Trophoblast cell (in vitro differentiated cells and primary cell): ENCODE data around the gene C3orf80.

Source experiments
- DNase-seq, 2 donors: peaks; one replicate each; pipeline ENCODE4 v3.0.0-alpha.2; 2016
- H2AFZ ChIP-seq: 2 replicates; pipeline ENCODE4 v1.6.1; 2013; ENCODE audit warnings: low read length, moderate library complexity, mild to moderate bottlenecking; ENCODE audit not compliant: insufficient read depth, poor library complexity
- H2AK5ac ChIP-seq: 2 replicates; pipeline ENCODE4 v1.6.1; 2013; ENCODE audit warnings: mild to moderate bottlenecking, low read length
- H2BK120ac ChIP-seq: 2 replicates; pipeline ENCODE4 v1.6.1; 2013; ENCODE audit warnings: low read length, mild to moderate bottlenecking, moderate library complexity; ENCODE audit not compliant: insufficient read depth, poor library complexity
- H2BK12ac ChIP-seq: 2 replicates; pipeline ENCODE4 v1.6.1; 2013; ENCODE audit warnings: mild to moderate bottlenecking, low read length, moderate library complexity
- H2BK5ac ChIP-seq: 2 replicates; pipeline ENCODE4 v1.6.1; 2013; ENCODE audit warnings: low read length, low read depth, moderate library complexity, mild to moderate bottlenecking; ENCODE audit not compliant: poor library complexity
- H3K14ac ChIP-seq: 2 replicates; pipeline ENCODE4 v1.6.1; 2013; ENCODE audit warnings: mild to moderate bottlenecking, low read length
- H3K18ac ChIP-seq: 2 replicates; pipeline ENCODE4 v1.6.1; 2013; ENCODE audit warnings: mild to moderate bottlenecking, low read length
- H3K23ac ChIP-seq: 2 replicates; pipeline ENCODE4 v1.6.1; 2013; ENCODE audit warnings: low read length
- H3K27ac ChIP-seq: 2 replicates; pipeline ENCODE4 v1.5.1; 2013; ENCODE audit warnings: low read depth, mild to moderate bottlenecking, inconsistent platforms, low read length, moderate library complexity
- H3K27me3 ChIP-seq: 2 replicates; pipeline ENCODE4 v1.6.1; 2013; ENCODE audit warnings: inconsistent platforms, mild to moderate bottlenecking, low read length, moderate library complexity; ENCODE audit not compliant: insufficient read depth
- H3K36me3 ChIP-seq, 2 experiments: 1 replicate in 1 of 2; 2 replicates in 1 of 2; pipeline ENCODE4 v1.6.1; 2013; ENCODE audit warnings: low read length in 2 of 2, mild to moderate bottlenecking in 2 of 2, moderate library complexity in 1 of 2; ENCODE audit not compliant: insufficient read depth in 2 of 2, control insufficient read depth in 1 of 2
- H3K4ac ChIP-seq: 2 replicates; pipeline ENCODE4 v1.6.1; 2013; ENCODE audit warnings: low read depth, mild to moderate bottlenecking, low read length, moderate library complexity
- H3K4me1 ChIP-seq, 2 experiments: 1 replicate in 1 of 2; 2 replicates in 1 of 2; pipeline ENCODE4 v1.6.1; 2013; ENCODE audit warnings: low read length in 2 of 2, mild to moderate bottlenecking in 2 of 2, moderate library complexity in 1 of 2; ENCODE audit not compliant: insufficient read depth in 2 of 2, control insufficient read depth in 1 of 2
- H3K4me2 ChIP-seq: 2 replicates; pipeline ENCODE4 v1.6.1; 2013; ENCODE audit warnings: inconsistent platforms, mild to moderate bottlenecking, low read length, moderate library complexity
- H3K4me3 ChIP-seq: 2 replicates; pipeline ENCODE4 v1.5.1; 2013; ENCODE audit warnings: mild to moderate bottlenecking, low read depth, low read length, inconsistent platforms
- H3K79me1 ChIP-seq: one replicate; pipeline ENCODE4 v1.6.1; 2013; ENCODE audit warnings: low read length
- H3K79me2 ChIP-seq: 2 replicates; pipeline ENCODE4 v1.6.1; 2013; ENCODE audit warnings: low read length, mild to moderate bottlenecking; ENCODE audit not compliant: control insufficient read depth, insufficient read depth, poor library complexity
- H3K9ac ChIP-seq: 2 replicates; pipeline ENCODE4 v1.6.1; 2013; ENCODE audit warnings: mild to moderate bottlenecking, low read length
- H3K9me3 ChIP-seq: 2 replicates; pipeline ENCODE4 v1.6.1; 2013; ENCODE audit warnings: low read depth, mild to moderate bottlenecking, control low read depth, inconsistent platforms, low read length; ENCODE audit not compliant: insufficient read depth
- H4K12ac ChIP-seq: 2 replicates; pipeline ENCODE4 v1.6.1; 2013; ENCODE audit warnings: low read depth, mild to moderate bottlenecking, low read length, moderate library complexity
- H4K8ac ChIP-seq: 2 replicates; pipeline ENCODE4 v1.6.1; 2013; ENCODE audit warnings: low read depth, mild to moderate bottlenecking, low read length, moderate library complexity
- H4K91ac ChIP-seq: one replicate; pipeline ENCODE4 v1.6.1; 2013; ENCODE audit warnings: low read depth, mild to moderate bottlenecking, low read length, moderate library complexity
- WGBS: extraction: QIAGEN DNeasy Blood & Tissue Kit; methylation state at CpG from one replicate; pipeline ENCODE4 v1.1.7; 2013; ENCODE audit warnings: missing lambda C conversion rate; ENCODE audit not compliant: insufficient read length, insufficient coverage; ENCODE audit errors: extremely low coverage; 5-methylcytosine and 5-hydroxymethylcytosine counted together

C3orf80 gene

GRCh38 chr3:160210799-160211221 lies 14.4 kb upstream of the C3orf80 start:
- Histone ChIP-seq H2BK120ac (no peak overlapping the region), H4K12ac (no peak overlapping the region), H3K9me3 (no peaks in the 10 kb centered on the region), H3K23ac (no peak overlapping the region), H2AFZ (no peak overlapping the region), H3K9ac (no peak overlapping the region), H3K4me3 (no peak overlapping the region), H3K79me2 (no peaks in the 10 kb centered on the region), H3K27ac (no peak overlapping the region), H3K27me3 (no peaks in the 10 kb centered on the region), H3K4me2 (no peak overlapping the region), H3K36me3 (no peaks in the 10 kb centered on the region), H3K14ac (no peak overlapping the region), H3K4me1 (no peaks in the 10 kb centered on the region), H4K8ac (no peak overlapping the region), H2AK5ac (no peak overlapping the region), H3K4ac (no peak overlapping the region), H4K91ac (no peak overlapping the region), H3K18ac (no peak overlapping the region), H2BK5ac (no peak overlapping the region), H2BK12ac (no peak overlapping the region), H3K79me1 (no peaks in the 10 kb centered on the region)
- no CpG with 5 or more reads among the region's 1 CpG for WGBS
- DNase-seq, result peak; percentile 8 to 58

- Histone ChIP-seq H3K18ac (no peak overlapping the region), H2AFZ (no peak overlapping the region)
These were observed 12.0 kb upstream of the C3orf80 start for GRCh38 chr3:160213191-160213590.

GRCh38 chr3:160217675-160218074 lies 7.5 kb upstream of the C3orf80 start:
- Histone ChIP-seq H3K4me1 (peaks cover 0 to 3% of the 10 kb centered on the region in 2 experiments), H3K14ac (no peak overlapping the region), H3K9ac (no peak overlapping the region), H3K18ac (no peak overlapping the region), H3K9me3 (no peaks in the 10 kb centered on the region), H2BK120ac (no peak overlapping the region), H3K79me1 (no peaks in the 10 kb centered on the region), H4K91ac (no peak overlapping the region), H3K79me2 (no peaks in the 10 kb centered on the region), H3K4me3 (no peak overlapping the region), H3K27ac (no peak overlapping the region), H2AFZ (no peak overlapping the region), H4K12ac (no peak overlapping the region), H4K8ac (no peak overlapping the region), H2BK12ac (no peak overlapping the region), H3K36me3 (no peaks in the 10 kb centered on the region), H3K4ac (no peak overlapping the region), H3K23ac (no peak overlapping the region), H3K27me3 (no peaks in the 10 kb centered on the region), H2BK5ac (no peak overlapping the region), H2AK5ac (no peak overlapping the region), H3K4me2 (peak overlapping the region; percentile 5)
- no CpG with 5 or more reads among the region's 4 CpGs for WGBS
- no peak for DNase-seq

More at GRCh38 chr3:160213191-160213590, 12.0 kb upstream of the C3orf80 start:
- H3K4ac ChIP-seq, result no peak overlapping the region
- H2BK5ac ChIP-seq, result no peak overlapping the region
- DNase-seq, result no peak
- no CpG with 5 or more reads among the region's 1 CpG for WGBS
- H2BK120ac ChIP-seq, result no peak overlapping the region
- H3K9ac ChIP-seq, result no peak overlapping the region
- H3K4me3 ChIP-seq, result no peak overlapping the region
- no peaks in the 10 kb centered on the region for H3K79me1 ChIP-seq
- H2AK5ac ChIP-seq, result no peak overlapping the region
- H3K9me3 ChIP-seq, result no peaks in the 10 kb centered on the region
- no peak overlapping the region for H3K27ac ChIP-seq
- H4K91ac ChIP-seq, result no peak overlapping the region
- H4K8ac ChIP-seq, result no peak overlapping the region
- H3K14ac ChIP-seq, result no peak overlapping the region
- no peak overlapping the region for H3K4me2 ChIP-seq
- no peaks in the 10 kb centered on the region for H3K79me2 ChIP-seq
- H4K12ac ChIP-seq, result no peak overlapping the region
- peaks cover 0 to 3% of the 10 kb centered on the region in 2 experiments for H3K4me1 ChIP-seq
- H3K23ac ChIP-seq, result no peak overlapping the region
- H2BK12ac ChIP-seq, result no peak overlapping the region
- no peaks in the 10 kb centered on the region for H3K27me3 ChIP-seq
- no peaks in the 10 kb centered on the region for H3K36me3 ChIP-seq

GRCh38 chr3:160218136-160218535 lies 7.1 kb upstream of the C3orf80 start:
- Histone ChIP-seq H2AK5ac (no peak overlapping the region), H2AFZ (no peak overlapping the region), H3K23ac (no peak overlapping the region), H4K12ac (no peak overlapping the region), H4K8ac (no peak overlapping the region), H3K4me1 (peaks cover 0 to 3% of the 10 kb centered on the region in 2 experiments), H3K79me2 (no peaks in the 10 kb centered on the region), H3K14ac (no peak overlapping the region), H3K4me2 (peak overlapping the region; percentile 5), H3K27ac (no peak overlapping the region), H4K91ac (no peak overlapping the region), H3K27me3 (no peaks in the 10 kb centered on the region), H3K4ac (no peak overlapping the region), H3K18ac (no peak overlapping the region), H3K9ac (no peak overlapping the region), H3K4me3 (no peak overlapping the region), H3K9me3 (no peaks in the 10 kb centered on the region), H2BK5ac (no peak overlapping the region), H2BK12ac (no peak overlapping the region), H2BK120ac (no peak overlapping the region), H3K79me1 (no peaks in the 10 kb centered on the region), H3K36me3 (no peaks in the 10 kb centered on the region)
- WGBS, result no CpG with 5 or more reads among the region's 3 CpGs
- no peak for DNase-seq
